DMS153 (cell line): Measurements from ENCODE around the gene DDN.

Experiments
- DNase-seq: peaks from one replicate; lab custom pipeline; 2025; lab: John Stamatoyannopoulos, UW

The DDN gene

DNA sequence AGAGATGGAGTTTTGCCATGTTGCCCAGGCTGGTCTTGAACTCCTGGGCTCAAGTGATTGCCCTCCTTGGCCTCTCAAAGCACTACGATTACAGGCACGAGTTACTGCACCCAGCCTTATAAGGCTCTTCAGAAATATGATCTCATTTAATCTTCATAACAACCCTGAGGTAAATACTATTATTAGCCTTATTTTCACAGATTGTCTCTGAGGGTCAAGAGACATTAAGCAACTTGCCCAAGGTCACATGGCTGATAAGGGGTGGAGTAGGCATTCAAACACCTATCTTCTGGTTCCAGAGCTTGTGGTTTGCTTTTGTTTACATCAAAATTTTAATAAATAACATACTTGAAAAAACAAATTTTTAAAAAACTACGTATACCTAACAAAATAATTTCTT is 14.3 kb upstream of the DDN start:
- no peak for DNase-seq

DNA sequence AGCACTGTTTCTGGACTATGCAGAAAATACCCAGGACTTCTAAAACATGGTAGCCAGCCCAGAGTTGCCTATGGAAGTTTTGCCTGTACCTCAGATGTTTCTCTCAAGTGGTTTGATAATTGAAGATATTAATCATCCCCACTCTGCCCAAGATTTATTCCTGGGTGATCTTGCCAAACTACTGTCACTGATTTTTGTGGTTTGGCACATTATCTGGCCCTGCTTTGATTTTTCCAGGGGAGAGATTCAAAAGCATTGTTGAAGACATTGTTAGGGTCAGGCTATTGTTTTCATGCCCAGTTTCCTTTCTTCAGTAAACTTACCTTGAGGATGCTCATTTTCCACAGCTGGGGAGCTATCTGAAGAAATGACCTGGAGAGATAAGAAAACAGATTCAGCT is 13.6 kb upstream of the DDN start:
- no peak for DNase-seq

DNA sequence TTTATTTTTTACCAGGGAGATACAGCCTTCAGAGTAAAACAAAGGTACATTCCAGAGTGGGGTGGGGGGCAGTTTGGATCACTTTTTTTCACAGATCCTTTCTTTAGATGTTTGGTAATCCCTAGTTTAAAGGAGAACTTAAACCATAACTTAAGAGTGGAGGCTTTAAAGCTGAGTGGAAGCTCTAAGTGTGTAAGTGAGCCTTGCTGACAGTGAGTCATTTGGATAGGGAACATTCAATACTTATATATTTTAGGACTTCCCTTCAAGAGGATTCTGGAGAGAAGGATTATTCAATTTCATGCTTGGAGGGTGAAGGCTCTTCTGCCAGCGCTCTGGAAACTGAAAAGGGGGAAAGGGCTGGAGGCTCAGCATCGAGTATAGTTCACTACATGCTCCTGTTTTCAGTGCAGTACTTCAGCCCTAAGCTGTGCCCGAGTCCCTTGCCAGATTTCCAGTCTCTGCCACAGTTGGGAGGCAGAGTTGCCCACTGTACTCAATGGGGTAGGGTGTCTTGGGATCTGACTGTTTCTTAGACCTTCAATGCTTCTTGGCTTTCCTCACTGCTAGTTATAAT is 11.0 kb upstream of the DDN start:
- DNase-seq: no peak

- DNase-seq: no peak
Measured at GRCh38 chr12:49008943-49009342, 9.8 kb upstream of the DDN start.

DNA sequence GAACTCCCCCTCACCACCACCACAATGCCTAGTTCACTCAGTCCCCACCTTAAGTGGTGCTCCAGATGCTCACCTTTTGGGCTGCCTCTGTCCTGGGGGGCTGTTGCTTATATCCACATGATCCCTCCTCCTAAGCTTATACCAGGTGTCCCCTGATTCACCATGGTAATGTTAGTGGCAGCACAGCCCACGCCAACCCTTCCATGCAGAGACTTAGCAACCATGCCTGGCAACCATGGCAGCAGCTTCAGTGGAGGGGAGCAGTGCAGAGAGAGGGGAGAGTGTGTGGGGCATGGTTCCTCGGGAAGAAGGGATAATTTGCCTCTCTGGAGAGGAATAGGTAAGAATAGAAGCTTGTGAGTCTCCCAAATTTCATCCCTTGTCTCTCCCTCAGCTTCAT is 1.2 kb upstream of the DDN start:
- no peak for DNase-seq

- DNase-seq: no peak
Measured at GRCh38 chr12:48998497-48999353, 450 bp downstream of the DDN start.

GRCh38 chr12:48997719-48998496 is 1.3 kb downstream of the DDN start:
- DNase-seq: no peak

GRCh38 chr12:48996794-48997718 is 2.1 kb downstream of the DDN start:
- DNase-seq: peak; percentile 47

GRCh38 chr12:48995086-48995879 is 3.9 kb downstream of the DDN start:
- DNase-seq: peak; percentile 31

GRCh38 chr12:48994224-48995085 is 4.7 kb downstream of the DDN start:
- DNase-seq: no peak

GRCh38 chr12:48993787-48994186 is 5.4 kb downstream of the DDN start:
- no peak for DNase-seq

DNA sequence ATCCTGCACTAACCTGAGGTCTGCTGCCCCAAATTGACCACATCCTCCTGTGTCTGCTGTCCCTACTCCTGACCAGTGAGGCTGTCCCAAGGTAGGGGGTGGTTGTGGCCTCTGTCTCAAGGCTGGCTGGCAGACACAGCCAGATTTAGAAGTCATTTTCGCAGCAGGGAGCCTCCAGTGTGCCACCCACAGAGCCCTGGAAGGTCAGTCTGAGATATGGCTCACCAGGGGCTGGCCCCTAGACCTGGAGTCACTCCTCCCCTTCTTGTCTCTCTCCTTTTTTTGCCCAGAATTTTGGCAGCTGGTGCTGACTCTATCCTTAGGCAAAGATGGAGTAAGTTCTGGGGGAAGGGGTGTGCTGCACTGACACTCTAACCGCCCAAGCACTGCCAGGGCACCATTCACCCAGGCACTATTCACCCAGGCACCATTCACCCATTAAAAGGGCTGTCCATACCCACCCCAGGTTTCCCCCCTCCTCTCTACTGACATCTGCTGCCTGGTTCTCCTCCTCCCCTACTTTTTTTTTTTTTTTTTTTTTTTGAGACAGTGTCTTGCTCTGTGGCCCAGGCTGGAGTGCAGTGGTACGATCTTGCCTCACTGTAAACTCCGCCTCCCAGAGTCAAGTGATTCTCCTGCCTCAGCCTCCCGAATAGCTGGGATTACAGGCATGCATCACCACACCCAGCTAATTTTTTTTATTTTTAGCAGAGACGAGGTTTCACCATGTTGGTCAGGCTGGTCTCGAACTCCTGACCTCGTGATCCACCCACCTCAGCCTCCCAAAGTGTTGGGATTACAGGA is 7.7 kb downstream of the DDN start:
- DNase-seq: no peak

GRCh38 chr12:48990552-48990951 is 8.6 kb downstream of the DDN start:
- no peak for DNase-seq

GRCh38 chr12:48988030-48988649 is 11.0 kb downstream of the DDN start:
- DNase-seq: peak; percentile 21

GRCh38 chr12:48986720-48987291 is 12.4 kb downstream of the DDN start:
- no peak for DNase-seq

GRCh38 chr12:48985901-48986300 is 13.3 kb downstream of the DDN start:
- DNase-seq: no peak

DNA sequence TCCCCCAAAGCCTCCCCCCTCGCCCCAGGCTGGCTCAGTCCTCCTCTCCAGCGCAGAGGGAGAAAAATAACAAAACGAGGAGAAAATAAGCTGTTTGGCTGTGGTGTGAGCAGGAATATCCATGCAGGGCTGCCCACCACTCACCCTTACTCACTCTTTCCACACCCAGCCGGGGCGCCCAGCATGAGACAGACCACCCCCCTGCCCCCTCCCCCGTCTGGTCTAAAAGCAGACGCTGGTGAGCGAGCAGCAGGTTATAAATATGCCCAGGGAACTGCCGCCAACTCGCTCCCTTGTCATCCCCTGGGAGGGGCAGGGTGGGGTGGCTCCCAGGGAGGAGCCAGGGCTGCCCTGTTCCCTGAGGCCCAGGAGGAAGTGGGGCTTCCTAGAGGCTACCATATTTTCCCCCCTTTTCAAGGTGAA is 13.7 kb downstream of the DDN start:
- no peak for DNase-seq

DNA sequence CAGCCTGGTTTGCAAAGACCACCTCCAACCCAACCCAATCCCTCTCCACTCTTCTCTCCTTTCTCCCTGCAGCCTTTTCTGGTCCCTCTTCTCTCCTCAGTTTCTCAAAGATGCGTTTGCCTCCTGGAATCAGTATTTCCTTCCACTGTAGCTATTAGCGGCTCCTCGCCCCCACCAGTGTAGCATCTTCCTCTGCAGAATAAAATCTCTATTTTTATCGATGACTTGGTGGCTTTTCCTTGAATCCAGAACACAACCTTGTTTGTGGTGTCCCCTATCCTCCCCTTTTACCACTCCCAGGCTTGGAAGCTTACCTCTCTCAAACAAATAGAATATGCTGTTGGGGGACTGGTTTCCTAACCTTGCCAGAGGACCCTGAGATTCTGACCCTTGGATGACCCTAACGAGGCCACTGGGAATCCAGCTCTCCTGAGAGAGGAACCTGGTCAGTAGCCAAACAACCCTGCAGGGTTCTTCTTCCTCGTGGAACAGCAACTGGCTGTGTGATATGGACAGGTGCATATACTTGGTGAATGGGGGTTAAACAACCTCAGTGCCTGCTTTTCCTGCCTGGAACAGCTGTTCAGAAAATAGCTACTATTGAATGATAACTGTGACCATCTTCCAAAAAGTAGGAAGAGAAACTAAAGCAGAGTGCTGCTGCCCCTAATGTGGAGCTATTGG is 16.6 kb downstream of the DDN start:
- no peak for DNase-seq
